ENCODE results near the gene BACE2.

GRCh38 chr21:41128981-41129380 is 39.0 kb upstream of the BACE2 start:
- TF ChIP-seq CTCF (IDR thresholded peaks at IDR 0.05; ENCODE audit: insufficient read depth, low read depth, low read length): no peak
- no peak for TF ChIP-seq EZH2 (IDR thresholded peaks at IDR 0.05; ENCODE audit: insufficient read depth, low read length)
